ENCODE results near the gene SLC25A38.

Gene SLC25A38

GRCh38 chr3:39379778-39380155 lies 3.4 kb upstream of the SLC25A38 start:
- Histone ChIP-seq H3K27ac (no peak overlapping the region), H3K4me2 (ENCODE audit: low read length) (no peak overlapping the region)

GRCh38 chr3:39381432-39381831 lies 1.7 kb upstream of the SLC25A38 start:
- Histone ChIP-seq H3K36me3 (ENCODE audit: control insufficient read depth, insufficient read depth, low read length) (no peaks in the 10 kb centered on the region), H3K9me3 (ENCODE audit: control insufficient read depth, low read length) (no peaks in the 10 kb centered on the region), H3K4me1 (peaks cover 12% of the 10 kb centered on the region), H3K79me2 (peaks cover 17% of the 10 kb centered on the region), H3K27ac (no peak overlapping the region), H3K4me3 (ENCODE audit: low read depth, low read length) (no peak overlapping the region), H2AFZ (no peak overlapping the region), H3K4me2 (ENCODE audit: low read length) (no peak overlapping the region), H3K27me3 (ENCODE audit: control insufficient read depth, insufficient read depth, low read length) (no peaks in the 10 kb centered on the region), H3K9ac (no peak overlapping the region)
- TF ChIP-seq CTCF (IDR thresholded peaks at IDR 0.05), result no peak

More at GRCh38 chr3:39379778-39380155, 3.4 kb upstream of the SLC25A38 start:
- Histone ChIP-seq H3K4me3 (ENCODE audit: low read depth, low read length) (no peak overlapping the region), H3K9ac (no peak overlapping the region), H3K36me3 (ENCODE audit: control insufficient read depth, insufficient read depth, low read length) (no peaks in the 10 kb centered on the region), H3K4me1 (peaks cover 3% of the 10 kb centered on the region), H3K9me3 (ENCODE audit: control insufficient read depth, low read length) (no peaks in the 10 kb centered on the region), H3K27me3 (ENCODE audit: control insufficient read depth, insufficient read depth, low read length) (no peaks in the 10 kb centered on the region), H3K79me2 (peaks cover 5% of the 10 kb centered on the region), H2AFZ (no peak overlapping the region)
- no peak for TF ChIP-seq CTCF (IDR thresholded peaks at IDR 0.05)

- H3K36me3 ChIP-seq (ENCODE audit: control insufficient read depth, insufficient read depth, low read length), result no peaks in the 10 kb centered on the region
- no peaks in the 10 kb centered on the region for H3K9me3 ChIP-seq (ENCODE audit: control insufficient read depth, low read length)
- H2AFZ ChIP-seq, result peak overlapping the region; percentile 93
- H3K79me2 ChIP-seq, result peaks cover 30% of the 10 kb centered on the region
- peak overlapping the region; percentile 91 for H3K9ac ChIP-seq
- no peaks in the 10 kb centered on the region for H3K27me3 ChIP-seq (ENCODE audit: control insufficient read depth, insufficient read depth, low read length)
- peaks cover 17% of the 10 kb centered on the region for H3K4me1 ChIP-seq
- H3K4me2 ChIP-seq (ENCODE audit: low read length), result peak overlapping the region; percentile 65
- TF ChIP-seq CTCF (IDR thresholded peaks at IDR 0.05), result peak; percentile 35
- peak overlapping the region; percentile 93 for H3K27ac ChIP-seq
- H3K4me3 ChIP-seq (ENCODE audit: low read depth, low read length), result peak overlapping the region; percentile 66
Observed at GRCh38 chr3:39383881-39384664, 903 bp downstream of the SLC25A38 start.

- Histone ChIP-seq H3K4me1 (peaks cover 17% of the 10 kb centered on the region), H2AFZ (peak overlapping the region; percentile 57), H3K27me3 (ENCODE audit: control insufficient read depth, insufficient read depth, low read length) (no peaks in the 10 kb centered on the region), H3K4me3 (ENCODE audit: low read depth, low read length) (peak overlapping the region; percentile 66), H3K9me3 (ENCODE audit: control insufficient read depth, low read length) (no peaks in the 10 kb centered on the region), H3K4me2 (ENCODE audit: low read length) (peak overlapping the region; percentile 65), H3K27ac (peak overlapping the region; percentile 93), H3K9ac (peak overlapping the region; percentile 1), H3K79me2 (peaks cover 30% of the 10 kb centered on the region), H3K36me3 (ENCODE audit: control insufficient read depth, insufficient read depth, low read length) (no peaks in the 10 kb centered on the region)
- no peak for TF ChIP-seq CTCF (IDR thresholded peaks at IDR 0.05)
Observed at GRCh38 chr3:39384665-39385000, 1.5 kb downstream of the SLC25A38 start.
